IMR-90 (cell line): Measurements from ENCODE around the gene HSH2D. TPM values are rescaled to one million over a fixed set of nuclear protein-coding genes. Genes with fewer than 3 reads are reported as not detected.

Experiments
- ATAC-seq: fragments of 200-7000 bp; cut with Tn5 transposase; 2 replicates; pipeline ENCODE4 v1.9.1; 2020; ENCODE audit warnings: low read depth, mild to moderate bottlenecking, moderate library complexity
- BruUV-seq: library from RNA; stranded (reverse); fragments of 400-500 nt; replicated peaks from 2 replicates; lab custom pipeline; 2021; lab: Mats Ljungman, UMichigan
- CTCF ChIA-PET: fragments of 300-600 bp; formaldehyde crosslinking; extraction: SDS; loops from one replicate; lab custom pipeline; 2021; ENCODE audit warnings: antibody characterized with exemption; lab: Yijun Ruan, JAX
- POLR2A ChIA-PET: fragments of 300-600 bp; sonication (Branson Sonifier 250); formaldehyde crosslinking; loops from one replicate; lab custom pipeline; 2022; ENCODE audit warnings: antibody characterized with exemption; ENCODE audit not compliant: unreplicated experiment; lab: Charles Lee
- DNase-seq: peaks from one replicate; pipeline ENCODE4 v3.0.0; 2013
- H2AFZ ChIP-seq: replicated peaks from 2 replicates; pipeline ENCODE3; 2013; ENCODE audit warnings: low read length, mild to moderate bottlenecking; ENCODE audit not compliant: poor library complexity
- H2AK5ac ChIP-seq: 2 replicates; pipeline ENCODE4 v1.6.1; 2013; ENCODE audit warnings: low read depth, low read length, inconsistent platforms
- H2AK9ac ChIP-seq: replicated peaks from 2 replicates; pipeline ENCODE3; 2013; ENCODE audit warnings: mild to moderate bottlenecking, low read depth, low read length, moderate library complexity; ENCODE audit not compliant: poor library complexity
- H2BK120ac ChIP-seq: 2 replicates; pipeline ENCODE4 v1.6.1; 2013; ENCODE audit warnings: low read depth, low read length, inconsistent platforms
- H2BK15ac ChIP-seq: 3 replicates; pipeline ENCODE4 v1.6.1; 2013; ENCODE audit warnings: low read depth, low read length, inconsistent platforms
- H2BK20ac ChIP-seq: 2 replicates; pipeline ENCODE4 v1.6.1; 2013; ENCODE audit warnings: low read depth, mild to moderate bottlenecking, inconsistent platforms, low read length, moderate library complexity
- H2BK5ac ChIP-seq: 2 replicates; pipeline ENCODE4 v1.6.1; 2013; ENCODE audit warnings: mild to moderate bottlenecking, low read depth, low read length, inconsistent platforms; ENCODE audit not compliant: poor library complexity, severe bottlenecking
- H3K14ac ChIP-seq: replicated peaks from 2 replicates; pipeline ENCODE4 v1.6.1; 2013; ENCODE audit warnings: low read depth, low read length, inconsistent platforms
- H3K18ac ChIP-seq: 2 replicates; pipeline ENCODE4 v1.6.1; 2013; ENCODE audit warnings: low read depth, low read length, control low read depth
- H3K23ac ChIP-seq: 2 replicates; pipeline ENCODE4 v1.6.1; 2013; ENCODE audit warnings: low read depth, low read length, inconsistent platforms
- H3K27ac ChIP-seq: 2 replicates; pipeline ENCODE4 v1.5.1; 2013; ENCODE audit warnings: mild to moderate bottlenecking, control low read depth, low read length; ENCODE audit not compliant: insufficient read depth
- H3K27me3 ChIP-seq: 2 replicates; pipeline ENCODE4 v1.6.1; 2013; ENCODE audit warnings: low read length; ENCODE audit not compliant: control insufficient read depth, insufficient read depth
- H3K36me3 ChIP-seq: 2 replicates; pipeline ENCODE4 v1.6.1; 2013; ENCODE audit warnings: low read length, mixed read lengths; ENCODE audit not compliant: control insufficient read depth, insufficient read depth
- H3K4ac ChIP-seq: 2 replicates; pipeline ENCODE4 v1.6.1; 2013; ENCODE audit warnings: low read depth, low read length, inconsistent platforms
- H3K4me1 ChIP-seq: 2 replicates; pipeline ENCODE4 v1.6.1; 2013; ENCODE audit warnings: low read length, mixed read lengths; ENCODE audit not compliant: control insufficient read depth, insufficient read depth
- H3K4me2 ChIP-seq: 2 replicates; pipeline ENCODE4 v1.6.1; 2013; ENCODE audit warnings: low read depth, mild to moderate bottlenecking, control low read depth, low read length, moderate library complexity
- H3K4me3 ChIP-seq: 2 replicates; pipeline ENCODE4 v1.5.1; 2013; ENCODE audit warnings: low read depth, mild to moderate bottlenecking, control low read depth, low read length, moderate library complexity; ENCODE audit not compliant: insufficient read depth
- H3K56ac ChIP-seq: 2 replicates; pipeline ENCODE4 v1.6.1; 2013; ENCODE audit warnings: low read length, inconsistent platforms; ENCODE audit not compliant: insufficient read depth; ENCODE audit errors: extremely low read depth
- H3K79me1 ChIP-seq, 2 experiments: 2 replicates each; pipeline ENCODE4 v1.6.1; 2013; ENCODE audit warnings: low read length in 2 of 2, inconsistent platforms in 1 of 2, low read depth in 1 of 2
- H3K9ac ChIP-seq: 2 replicates; pipeline ENCODE4 v1.6.1; 2013; ENCODE audit warnings: low read depth, low read length, control low read depth
- H3K9me1 ChIP-seq: 2 replicates; pipeline ENCODE4 v1.6.1; 2013; ENCODE audit warnings: low read length, inconsistent platforms; ENCODE audit not compliant: insufficient read depth
- H3K9me3 ChIP-seq: 2 replicates; pipeline ENCODE4 v1.6.1; 2013; ENCODE audit warnings: low read length; ENCODE audit not compliant: control insufficient read depth, insufficient read depth
- H4K20me1 ChIP-seq: 2 replicates; pipeline ENCODE4 v1.6.1; 2013; ENCODE audit warnings: low read length, inconsistent platforms; ENCODE audit not compliant: insufficient read depth
- H4K5ac ChIP-seq: 2 replicates; pipeline ENCODE4 v1.6.1; 2013; ENCODE audit warnings: mild to moderate bottlenecking, low read depth, low read length, control low read depth
- H4K8ac ChIP-seq, 2 experiments: 2 replicates each; pipeline ENCODE4 v1.6.1; 2013; ENCODE audit warnings: low read depth in 2 of 2, low read length in 2 of 2, control low read depth in 1 of 2, inconsistent platforms in 1 of 2
- H4K91ac ChIP-seq: 2 replicates; pipeline ENCODE4 v1.6.1; 2013; ENCODE audit warnings: low read depth, low read length, inconsistent platforms; ENCODE audit not compliant: insufficient read depth
- CEBPB ChIP-seq: IDR thresholded peaks from 2 replicates; pipeline ENCODE4 v1.6.1; 2012; ENCODE audit warnings: low read depth, low read length, improper control_type of control experiment
- CHD1 ChIP-seq: IDR thresholded peaks from 2 replicates; pipeline ENCODE4 v1.6.1; 2012; ENCODE audit warnings: low read depth, low read length, improper control_type of control experiment
- MAFK ChIP-seq: IDR thresholded peaks from 2 replicates; pipeline ENCODE4 v1.6.1; 2012; ENCODE audit warnings: low read depth, low read length, improper control_type of control experiment
- MAZ ChIP-seq: IDR thresholded peaks from 2 replicates; pipeline ENCODE4 v1.6.1; 2012; ENCODE audit warnings: low read depth, mild to moderate bottlenecking, low read length, improper control_type of control experiment, moderate library complexity, borderline replicate concordance
- MXI1 ChIP-seq: IDR thresholded peaks from 2 replicates; pipeline ENCODE4 v1.6.1; 2012; ENCODE audit warnings: low read depth, mild to moderate bottlenecking, low read length, moderate library complexity, borderline replicate concordance
- NFE2L2 ChIP-seq: fragments of 150-350 bp; IDR thresholded peaks from 2 replicates; pipeline ENCODE4 v1.6.1; 2016; ENCODE audit warnings: low read depth, mild to moderate bottlenecking, low read length
- POLR2A ChIP-seq: IDR thresholded peaks from 2 replicates; pipeline ENCODE4 v1.6.1; 2012; ENCODE audit warnings: mild to moderate bottlenecking, low read depth, low read length
- RAD21 ChIP-seq: IDR thresholded peaks from 2 replicates; pipeline ENCODE4 v1.6.1; 2012; ENCODE audit warnings: low read length, improper control_type of control experiment
- RCOR1 ChIP-seq: IDR thresholded peaks from 2 replicates; pipeline ENCODE4 v1.6.1; 2012; ENCODE audit warnings: mild to moderate bottlenecking, low read length, improper control_type of control experiment; ENCODE audit not compliant: insufficient replicate concordance
- RFX5 ChIP-seq: IDR thresholded peaks from 2 replicates; pipeline ENCODE4 v1.8.0; 2012; ENCODE audit warnings: low read depth, mild to moderate bottlenecking, low read length, moderate library complexity
- SMC3 ChIP-seq: fragments of 150-350 bp; IDR thresholded peaks from 2 replicates; pipeline ENCODE4 v1.6.1; 2016; ENCODE audit warnings: low read depth, mild to moderate bottlenecking, antibody characterized with exemption, low read length, moderate library complexity
- WGBS, 2 experiments: methylation state at CpG; one replicate each; pipeline versions ENCODE4 v1.1.5 to v1.1.7; 2013; ENCODE audit warnings: missing lambda C conversion rate in 2 of 2; ENCODE audit not compliant: insufficient read length in 1 of 2; ENCODE audit errors: extremely low coverage in 2 of 2; 5-methylcytosine and 5-hydroxymethylcytosine counted together
- dilution Hi-C: fragments of 300-500 bp; cut with HindIII; formaldehyde crosslinking; loops from one replicate; pipeline ENCODE4 v1.14.3; 2018; ENCODE audit warnings: low sequenced_read_pairs; ENCODE audit not compliant: unreplicated experiment
- in situ Hi-C: fragments of 300-500 bp; cut with MboI; formaldehyde crosslinking; loops from 3 replicates; pipeline ENCODE4 v1.14.3; 2019; ENCODE audit warnings: low sequenced_read_pairs, inconsistent platforms, mixed read lengths
- intact Hi-C: fragments of 100-400 bp; cut with micrococcal nuclease; formaldehyde crosslinking; loops from 2 replicates; pipeline ENCODE4 v1.10.0; 2022
- polyA plus RNA-seq, 3 experiments: library from polyadenylated mRNA; depleted of rRNA; stranded (reverse); fragments of >200 nt; gene quantifications; 2 replicates each; pipeline ENCODE4 v1.2.3, GENCODE V29; 2012; ENCODE audit warnings: low replicate concordance in 1 of 3
- total RNA-seq: library from RNA; depleted of rRNA; stranded (reverse); fragments of >200 nt; gene quantifications from 2 replicates; pipeline ENCODE4 v1.2.3, GENCODE V29; 2012
- TF ChIP-seq, protein P1 (sequence below): conservative IDR thresholded peaks from 2 replicates; pipeline ENCODE4 v1.5.1; 2012; ENCODE audit warnings: mild to moderate bottlenecking, low read depth, low read length, improper control_type of control experiment
- TF ChIP-seq, protein P2 (sequence below): fragments of 150-350 bp; IDR thresholded peaks from 2 replicates; pipeline ENCODE4 v1.6.1; 2017; ENCODE audit warnings: mild to moderate bottlenecking, antibody characterized with exemption, low read length, low read depth
- TF ChIP-seq, protein P3 (sequence below): fragments of 150-350 bp; IDR thresholded peaks from 2 replicates; pipeline ENCODE4 v1.6.1; 2016; ENCODE audit warnings: low read depth, mild to moderate bottlenecking, low read length, moderate library complexity, borderline replicate concordance

The HSH2D gene
- total and polyA plus RNA-seq, 2 of the 4 experiments (the other 2 are of a cell fraction) = not detected

DNA sequence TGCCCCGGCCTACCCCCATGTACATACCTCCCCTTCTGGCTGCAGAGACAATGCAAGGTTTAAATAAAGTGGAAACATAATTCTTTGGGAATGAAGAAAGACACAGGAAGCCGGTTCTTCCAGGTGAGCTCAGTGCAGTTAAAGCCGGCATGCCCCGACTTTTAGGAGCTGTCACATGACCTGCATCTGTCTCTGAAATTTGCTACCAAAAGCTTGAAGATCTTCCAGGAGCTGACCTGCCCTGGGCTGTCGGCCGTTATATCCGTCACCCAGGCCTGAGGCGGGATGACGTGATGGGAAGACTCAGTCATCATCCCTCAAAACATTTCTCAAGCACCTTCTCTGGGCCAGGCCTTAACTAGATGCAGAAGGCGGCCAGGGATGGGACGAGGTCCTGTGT is 21.5 kb upstream of the HSH2D start:
- no peak overlapping the region for H2AFZ ChIP-seq
- ChIA-PET CTCF (no interaction called here), POLR2A (no interaction called here)
- H3K27me3 ChIP-seq = no peaks in the 10 kb centered on the region
- H3K27ac ChIP-seq = no peak overlapping the region
- H3K23ac ChIP-seq = no peak overlapping the region
- no peak overlapping the region for H2BK120ac ChIP-seq
- dilution Hi-C loops = no loop called here
- H3K79me1 ChIP-seq = peaks cover 6 to 37% of the 10 kb centered on the region in 2 experiments
- TF ChIP-seq CHD1 (no peak), RCOR1 (no peak), RFX5 (no peak), NFE2L2 (no peak), CEBPB (no peak), MAFK (no peak), RAD21 (no peak), SMC3 (no peak), MAZ (no peak), POLR2A (no peak), MXI1 (no peak)
- TF ChIP-seq, protein P1, sequence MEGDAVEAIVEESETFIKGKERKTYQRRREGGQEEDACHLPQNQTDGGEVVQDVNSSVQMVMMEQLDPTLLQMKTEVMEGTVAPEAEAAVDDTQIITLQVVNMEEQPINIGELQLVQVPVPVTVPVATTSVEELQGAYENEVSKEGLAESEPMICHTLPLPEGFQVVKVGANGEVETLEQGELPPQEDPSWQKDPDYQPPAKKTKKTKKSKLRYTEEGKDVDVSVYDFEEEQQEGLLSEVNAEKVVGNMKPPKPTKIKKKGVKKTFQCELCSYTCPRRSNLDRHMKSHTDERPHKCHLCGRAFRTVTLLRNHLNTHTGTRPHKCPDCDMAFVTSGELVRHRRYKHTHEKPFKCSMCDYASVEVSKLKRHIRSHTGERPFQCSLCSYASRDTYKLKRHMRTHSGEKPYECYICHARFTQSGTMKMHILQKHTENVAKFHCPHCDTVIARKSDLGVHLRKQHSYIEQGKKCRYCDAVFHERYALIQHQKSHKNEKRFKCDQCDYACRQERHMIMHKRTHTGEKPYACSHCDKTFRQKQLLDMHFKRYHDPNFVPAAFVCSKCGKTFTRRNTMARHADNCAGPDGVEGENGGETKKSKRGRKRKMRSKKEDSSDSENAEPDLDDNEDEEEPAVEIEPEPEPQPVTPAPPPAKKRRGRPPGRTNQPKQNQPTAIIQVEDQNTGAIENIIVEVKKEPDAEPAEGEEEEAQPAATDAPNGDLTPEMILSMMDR = no peak
- TF ChIP-seq, protein P2, sequence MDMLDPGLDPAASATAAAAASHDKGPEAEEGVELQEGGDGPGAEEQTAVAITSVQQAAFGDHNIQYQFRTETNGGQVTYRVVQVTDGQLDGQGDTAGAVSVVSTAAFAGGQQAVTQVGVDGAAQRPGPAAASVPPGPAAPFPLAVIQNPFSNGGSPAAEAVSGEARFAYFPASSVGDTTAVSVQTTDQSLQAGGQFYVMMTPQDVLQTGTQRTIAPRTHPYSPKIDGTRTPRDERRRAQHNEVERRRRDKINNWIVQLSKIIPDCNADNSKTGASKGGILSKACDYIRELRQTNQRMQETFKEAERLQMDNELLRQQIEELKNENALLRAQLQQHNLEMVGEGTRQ = no peak
- TF ChIP-seq, protein P3, sequence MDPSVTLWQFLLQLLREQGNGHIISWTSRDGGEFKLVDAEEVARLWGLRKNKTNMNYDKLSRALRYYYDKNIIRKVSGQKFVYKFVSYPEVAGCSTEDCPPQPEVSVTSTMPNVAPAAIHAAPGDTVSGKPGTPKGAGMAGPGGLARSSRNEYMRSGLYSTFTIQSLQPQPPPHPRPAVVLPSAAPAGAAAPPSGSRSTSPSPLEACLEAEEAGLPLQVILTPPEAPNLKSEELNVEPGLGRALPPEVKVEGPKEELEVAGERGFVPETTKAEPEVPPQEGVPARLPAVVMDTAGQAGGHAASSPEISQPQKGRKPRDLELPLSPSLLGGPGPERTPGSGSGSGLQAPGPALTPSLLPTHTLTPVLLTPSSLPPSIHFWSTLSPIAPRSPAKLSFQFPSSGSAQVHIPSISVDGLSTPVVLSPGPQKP = no peak
- DNase-seq (no peak), ATAC-seq (no peak)
- no peak overlapping the region for H2BK15ac ChIP-seq
- H2BK5ac ChIP-seq = no peak overlapping the region
- H4K91ac ChIP-seq = no peak overlapping the region
- no peak overlapping the region for H3K4me3 ChIP-seq
- no peak overlapping the region for H3K4me2 ChIP-seq
- no peak overlapping the region for H3K14ac ChIP-seq
- H3K9me3 ChIP-seq = no peaks in the 10 kb centered on the region
- H3K4ac ChIP-seq = no peak overlapping the region
- no peaks in the 10 kb centered on the region for H3K4me1 ChIP-seq
- no peak overlapping the region for H3K56ac ChIP-seq
- in situ Hi-C loops = no loop called here
- intact Hi-C loops = no loop called here
- H2AK9ac ChIP-seq = no peak overlapping the region
- no peaks in the 10 kb centered on the region for H3K9me1 ChIP-seq
- no peak overlapping the region for H4K5ac ChIP-seq
- no peak overlapping the region for H2AK5ac ChIP-seq
- peaks cover 69% of the 10 kb centered on the region for H3K36me3 ChIP-seq
- no TSS peak for BruUV-seq
- H4K8ac ChIP-seq = no peak overlapping the region
- no peak overlapping the region for H2BK20ac ChIP-seq
- peaks cover 5% of the 10 kb centered on the region; the same call in 1 of the 2 replicates for H4K20me1 ChIP-seq
- 98% methylated on average over 7 of the region's 11 CpGs; no CpG with 5 or more reads in 1 of the 2 experiments for WGBS, 2 experiments
- H3K18ac ChIP-seq = no peak overlapping the region
- H3K9ac ChIP-seq = no peak overlapping the region
